Measurements from ENCODE around the gene SKIDA1.
A peak's percentile ranks its signal among the peaks of the same experiment; 100 is the strongest.

GRCh38 chr10:21526860-21527597, 1.5 kb upstream of the SKIDA1 start:
- TF ChIP-seq GATA3 (IDR thresholded peaks at IDR 0.05; ENCODE audit: low read depth, low read length) (no peak), GATA2 (IDR thresholded peaks at IDR 0.05; ENCODE audit: low read depth, low read length) (peak; percentile 26; the same call in 1 of the 2 replicates)
